GM12891 (cell line): ENCODE data around the gene DST.

Experiments used
- POLR2A ChIP-seq: IDR thresholded peaks from 2 replicates; pipeline ENCODE4 v1.6.1; 2011; ENCODE audit warnings: low read depth, low read length, control low read depth
- POLR2AphosphoS5 ChIP-seq: IDR thresholded peaks from 2 replicates; pipeline ENCODE4 v1.6.1; 2011; ENCODE audit warnings: low read depth, low read length, control low read depth
- POU2F2 ChIP-seq: IDR thresholded peaks from 2 replicates; pipeline ENCODE4 v1.6.1; 2011; ENCODE audit warnings: low read depth, mild to moderate bottlenecking, control low read depth, low read length, moderate library complexity
- SPI1 ChIP-seq: IDR thresholded peaks from 2 replicates; pipeline ENCODE4 v1.6.1; 2011; ENCODE audit warnings: low read depth, low read length, control low read depth
- TAF1 ChIP-seq: IDR thresholded peaks from 2 replicates; pipeline ENCODE4 v1.6.1; 2011; ENCODE audit warnings: low read depth, low read length, control low read depth

GRCh38 chr6:56435754-56436153 lies 206.9 kb downstream of the DST start:
- TF ChIP-seq POLR2A = no peak
- TF ChIP-seq POLR2AphosphoS5 = no peak
- TF ChIP-seq POU2F2 = no peak
- no peak for TF ChIP-seq SPI1
- no peak for TF ChIP-seq TAF1
